Heart left ventricle (tissue), 16 donors: ENCODE measurements around the gene CTU2. TPM values are rescaled to one million over a fixed set of nuclear protein-coding genes. Genes with fewer than 3 reads are reported as not detected.

ENCODE experiments used
- ATAC-seq, 4 donors: fragments of 200-7000 bp; cut with Tn5 transposase; one replicate each; pipeline ENCODE4 v1.9.1; 2020 to 2022; ENCODE audit warnings: moderate library complexity in 4 of 4, mild to moderate bottlenecking in 3 of 4, moderate number of reproducible peaks in 1 of 4
- DNase-seq, 5 donors: peaks; one replicate each; pipeline ENCODE4 v3.0.0-alpha.2; 2020
- H3K27ac ChIP-seq, 12 donors: fragments of 200-600 bp; sonication (generic) in 4 of 12; one replicate each; pipeline versions ENCODE4 v1.5.0 to v1.8.0; 2016 to 2022; ENCODE audit warnings: mild to moderate bottlenecking in 2 of 12
- H3K27me3 ChIP-seq, 9 donors: fragments of 200-600 bp; sonication (generic) in 2 of 9; one replicate each; pipeline versions ENCODE4 v1.5.1 to v1.8.0; 2016 to 2022; ENCODE audit warnings: mild to moderate bottlenecking in 3 of 9
- H3K36me3 ChIP-seq, 9 donors: fragments of 200-600 bp; sonication (generic) in 2 of 9; one replicate each; pipeline versions ENCODE4 v1.5.0 to v1.8.0; 2018 to 2022; ENCODE audit warnings: mild to moderate bottlenecking in 2 of 9
- H3K4me1 ChIP-seq, 12 donors: fragments of 200-600 bp; sonication (generic) in 4 of 12; one replicate each; pipeline versions ENCODE4 v1.5.0 to v1.8.0; 2016 to 2022; ENCODE audit warnings: mild to moderate bottlenecking in 3 of 12
- H3K4me3 ChIP-seq, 12 donors: fragments of 200-600 bp; sonication (generic) in 4 of 12; one replicate each; pipeline versions ENCODE4 v1.5.0 to v1.8.0; 2017 to 2022; ENCODE audit warnings: mild to moderate bottlenecking in 9 of 12, moderate library complexity in 4 of 12
- H3K9me3 ChIP-seq, 12 donors: fragments of 200-600 bp; sonication (generic) in 4 of 12; one replicate each; pipeline versions ENCODE4 v1.5.0 to v1.8.0; 2016 to 2022; ENCODE audit warnings: mild to moderate bottlenecking in 1 of 12
- CTCF ChIP-seq, 12 donors: fragments of 200-600 bp; sonication (generic) in 4 of 12; IDR thresholded peaks; one replicate each; pipeline versions ENCODE4 v1.5.0 to v1.8.0; 2018 to 2022; ENCODE audit warnings: antibody characterized with exemption in 12 of 12, mild to moderate bottlenecking in 5 of 12
- POLR2A ChIP-seq, 2 donors: fragments of 450-650 bp; IDR thresholded peaks; one replicate each; pipeline ENCODE4 v1.6.1; 2017; ENCODE audit warnings: antibody characterized with exemption in 2 of 2, mild to moderate bottlenecking in 2 of 2, moderate library complexity in 2 of 2
- WGBS, 4 donors: extraction: QIAGEN DNeasy Blood & Tissue Kit in 2 of 4; methylation state at CpG; one replicate each; pipeline versions ENCODE4 v1.1.5 to v1.1.7; 2013 to 2018; 5-methylcytosine and 5-hydroxymethylcytosine counted together
- intact Hi-C, 10 donors: fragments of 100-400 bp; cut with DNase I; formaldehyde crosslinking; loops; one replicate each; pipeline versions ENCODE4 v1.11.1 to v1.14.2; 2022
- polyA plus RNA-seq, 2 donors: library from polyadenylated mRNA; stranded (reverse); fragments of 200-250 nt; gene quantifications; one replicate each; pipeline ENCODE4 v1.2.3, GENCODE V29; 2013
- total RNA-seq, 9 donors: library from RNA; depleted of rRNA in 2 of 9; stranded (reverse); fragments of >200 nt in 2 of 9; fragmentation: NEBNext Ultra II Directional in 3 of 9; extraction: Animal tissue kit (Norgen Biotek cat#: 25700) in 3 of 9; gene quantifications; one replicate each; pipeline versions ENCODE4 v1.1.0 to v1.2.4, GENCODE V29; 2016 to 2023
- donor health status: ischemic (EF 13 %, LVEDD 7.1; RV severe dilation, severe dysfunction).
- donor health status: healthy with polysubstance abuse.
- donor health status: DM: no; HTN: yes; CAD: no.
- donor health status: DM: no; HTN: no; CAD: no.
- donor health status: ischemic (EF 25% LVEDD 6.9; RV normal size, moderate dysfunction).
- donor health status: ischemic (EF 25% LVEDD 5.7; RV mildly dilated, moderate dysfunction).
- donor health status: healthy.
- donor health status: DM: yes; HTN: yes; CAD: no.
- donor health status: ischemic (EF 35%, LVEDD 5.7; RV mildly dilated, moderate dysfunction).
- donor health status: nonischemic (EF 11% LVEDD 7.7; RV severe dilation, severe dysfunction).
- donor health status: DM: yes; HTN: yes; CAD: no.
- donor health status: PGD.
- donor health status: ischemic (EF 29% LVEDD 5.4; RV normal size, mild dysfunction).
- donor health status: nonischemic (EF 23%, LVEDD 6.1; RV moderate dilation, normal function).

Gene CTU2
- total and polyA plus RNA-seq, 11 donors: 6.5 to 20.8 (median 13.0) TPM

GRCh38 chr16:88740727-88741055, 34.4 kb downstream of the CTU2 start:
- H3K4me3 ChIP-seq: no peak overlapping the region
- DNase-seq (no peak), ATAC-seq (no peak)
- H3K36me3 ChIP-seq: peaks cover 0 to 49% (median 4%) of the 10 kb centered on the region in 9 donors
- intact Hi-C loops: loop anchor here in 7 of 10 donors (5.0 to 10.0 kb wide), 5 partner anchors 124 to 477 kb away; partner anchors contain the start of genes ZNF778 (in 3 of the 7), CDH15 (in 1 of the 7) and PABPN1L (in 1 of the 7)
- 91 to 100% (median 97%) methylated on average over 6 to 12 of the region's 12 CpGs for WGBS, 4 donors
- H3K27me3 ChIP-seq: no peaks in the 10 kb centered on the region
- peaks cover 0 to 31% (median 16%) of the 10 kb centered on the region in 12 donors for H3K4me1 ChIP-seq
- no peak for TF ChIP-seq CTCF (IDR thresholded peaks at IDR 0.05)
- no peak for TF ChIP-seq POLR2A (IDR thresholded peaks at IDR 0.05)
- H3K27ac ChIP-seq: no peak overlapping the region
- no peaks in the 10 kb centered on the region for H3K9me3 ChIP-seq

DNA sequence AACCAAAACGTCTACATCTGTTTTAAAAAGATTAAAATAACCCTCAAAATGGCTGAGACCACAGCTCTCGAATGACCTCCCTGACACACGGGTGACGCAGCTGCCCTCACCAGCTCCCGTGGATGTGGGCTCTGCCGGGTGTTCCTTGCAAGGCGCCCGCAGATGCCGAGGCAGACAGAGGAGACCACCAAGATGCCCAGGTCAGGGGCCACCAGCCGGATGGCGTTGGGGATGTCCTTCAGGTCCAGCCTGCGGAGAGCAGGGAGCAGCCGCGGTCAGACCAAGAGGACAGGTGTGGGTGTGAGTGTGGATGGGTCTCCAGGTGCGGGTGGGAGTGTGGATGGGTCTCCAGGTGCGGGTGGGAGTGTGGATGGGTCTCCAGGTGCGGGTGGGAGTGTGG, 35.1 kb downstream of the CTU2 start:
- no peak for TF ChIP-seq CTCF (IDR thresholded peaks at IDR 0.05)

GRCh38 chr16:88742896-88743605, 36.7 kb downstream of the CTU2 start:
- Histone ChIP-seq H3K27ac (no peak overlapping the region), H3K4me1 (peaks cover 0 to 43% (median 27%) of the 10 kb centered on the region in 12 donors), H3K36me3 (peaks cover 0 to 43% (median 4%) of the 10 kb centered on the region in 9 donors), H3K9me3 (no peaks in the 10 kb centered on the region), H3K4me3 (no peak overlapping the region), H3K27me3 (no peaks in the 10 kb centered on the region)
- ATAC-seq: no peak
- WGBS, 4 donors: 85 to 96% (median 89%) methylated on average over 5 to 19 of the region's 19 CpGs
- no peak for DNase-seq
- intact Hi-C loops: loop anchor here in 9 of 10 donors (1.0 to 10.0 kb wide), 10 partner anchors 42 to 474 kb away; partner anchors contain the start of genes ZNF778 (in 5 of the 9), PIEZO1 (in 4 of the 9), CDH15 (in 1 of the 9) and PABPN1L (in 1 of the 9)
- TF ChIP-seq CTCF (IDR thresholded peaks at IDR 0.05): no peak
- TF ChIP-seq POLR2A (IDR thresholded peaks at IDR 0.05): no peak

More for the DNA sequence above, 35.1 kb downstream of the CTU2 start:
- H3K27me3 ChIP-seq: no peaks in the 10 kb centered on the region
- H3K4me3 ChIP-seq: no peak overlapping the region
- intact Hi-C loops: loop anchor here in 7 of 10 donors (5.0 to 10.0 kb wide), 5 partner anchors 123 to 476 kb away; partner anchors contain the start of genes ZNF778 (in 3 of the 7), CDH15 (in 1 of the 7) and PABPN1L (in 1 of the 7)
- peaks cover 0 to 43% (median 4%) of the 10 kb centered on the region in 9 donors for H3K36me3 ChIP-seq
- H3K4me1 ChIP-seq: peaks cover 0 to 37% (median 22%) of the 10 kb centered on the region in 12 donors
- no peak overlapping the region for H3K27ac ChIP-seq
- H3K9me3 ChIP-seq: no peaks in the 10 kb centered on the region
- ATAC-seq (no peak), DNase-seq (no peak)
- WGBS, 4 donors: 89 to 95% (median 92%) methylated on average over 16 to 17 of the region's 17 CpGs
